HG02610 (cell line): Measurements from ENCODE around the gene ANGPTL4.
"Not testable (repeated sequence)": the region's sequence is repeated elsewhere in the genome, so short reads cannot be mapped to it uniquely, and the experiment has no call there.

Experiments
- ATAC-seq: cut with Tn5 transposase; IDR thresholded peaks from one replicate; pipeline ENCODE4 v1.9.1; 2021; ENCODE audit warnings: mild to moderate bottlenecking, moderate library complexity; ENCODE audit not compliant: unreplicated experiment

ANGPTL4 gene

GRCh38 chr19:8388612-8388958, 24.6 kb downstream of the ANGPTL4 start:
- no peak for ATAC-seq

GRCh38 chr19:8389891-8390616, 26.1 kb downstream of the ANGPTL4 start, which contains the start of gene RAB11B:
TSS of gene RAB11B (plus strand) at chr19:8390360. CDS start at chr19:8390417, 57 bp downstream.
- ATAC-seq: peak; percentile 90

GRCh38 chr19:8390617-8390981, 26.6 kb downstream of the ANGPTL4 start:
- peak; percentile 25 for ATAC-seq

GRCh38 chr19:8391198-8392016, 27.5 kb downstream of the ANGPTL4 start:
- no peak for ATAC-seq

- no peak for ATAC-seq
Measured at GRCh38 chr19:8392017-8392591, 28.1 kb downstream of the ANGPTL4 start.

- no peak for ATAC-seq
Measured at GRCh38 chr19:8393192-8393870, 29.4 kb downstream of the ANGPTL4 start.

GRCh38 chr19:8393871-8394250, 29.9 kb downstream of the ANGPTL4 start:
- ATAC-seq: no peak

GRCh38 chr19:8395621-8396082, 31.7 kb downstream of the ANGPTL4 start:
- ATAC-seq: no peak

- ATAC-seq: no peak
Measured at GRCh38 chr19:8396185-8396562, 32.2 kb downstream of the ANGPTL4 start.

GRCh38 chr19:8396563-8397203, 32.7 kb downstream of the ANGPTL4 start:
- ATAC-seq: peak; percentile 39

GRCh38 chr19:8397271-8397670, 33.3 kb downstream of the ANGPTL4 start:
- ATAC-seq: no peak

- no peak for ATAC-seq
Measured at GRCh38 chr19:8397746-8398310, 33.9 kb downstream of the ANGPTL4 start.

GRCh38 chr19:8398311-8398771, 34.4 kb downstream of the ANGPTL4 start:
- ATAC-seq: no peak

- no peak for ATAC-seq
Measured at GRCh38 chr19:8399681-8400188, 35.8 kb downstream of the ANGPTL4 start.

GRCh38 chr19:8401981-8402411, 38.0 kb downstream of the ANGPTL4 start:
- ATAC-seq: no peak

GRCh38 chr19:8403098-8403819, 39.3 kb downstream of the ANGPTL4 start:
- no peak for ATAC-seq

GRCh38 chr19:8403820-8404109, 39.8 kb downstream of the ANGPTL4 start:
- ATAC-seq: no peak

GRCh38 chr19:8404391-8405151, 40.6 kb downstream of the ANGPTL4 start:
- ATAC-seq: no peak

GRCh38 chr19:8410718-8411117, 46.8 kb downstream of the ANGPTL4 start:
- not testable (repeated sequence) for ATAC-seq
